GM12891 (cell line): ENCODE results near the gene KCNT1.

ENCODE experiments used
- DNase-seq: peaks from one replicate; pipeline ENCODE4 v3.0.0; 2011; ENCODE audit warnings: low spot score; ENCODE audit not compliant: insufficient read length
- FAIRE-seq: peaks from 2 replicates; lab custom pipeline; 2011; peaks lifted over from hg19 to GRCh38; lab: Jason Lieb, UNC
- PAX5 ChIP-seq: IDR thresholded peaks from 2 replicates; pipeline ENCODE4 v1.6.1; 2011; ENCODE audit warnings: low read length, moderate library complexity, mild to moderate bottlenecking; ENCODE audit not compliant: insufficient read depth, severe bottlenecking
- POLR2A ChIP-seq: IDR thresholded peaks from 2 replicates; pipeline ENCODE4 v1.6.1; 2011; ENCODE audit warnings: low read depth, low read length, control low read depth
- POLR2AphosphoS5 ChIP-seq: IDR thresholded peaks from 2 replicates; pipeline ENCODE4 v1.6.1; 2011; ENCODE audit warnings: low read depth, low read length, control low read depth
- POU2F2 ChIP-seq: IDR thresholded peaks from 2 replicates; pipeline ENCODE4 v1.6.1; 2011; ENCODE audit warnings: low read depth, mild to moderate bottlenecking, control low read depth, low read length, moderate library complexity
- SPI1 ChIP-seq: IDR thresholded peaks from 2 replicates; pipeline ENCODE4 v1.6.1; 2011; ENCODE audit warnings: low read depth, low read length, control low read depth
- TAF1 ChIP-seq: IDR thresholded peaks from 2 replicates; pipeline ENCODE4 v1.6.1; 2011; ENCODE audit warnings: low read depth, low read length, control low read depth

The KCNT1 gene

GRCh38 chr9:135803441-135803840 is 101.5 kb downstream of the KCNT1 start:
- no peak for TF ChIP-seq POLR2AphosphoS5
- no peak for TF ChIP-seq PAX5
- no peak for TF ChIP-seq POLR2A
- no peak for TF ChIP-seq SPI1
- TF ChIP-seq POU2F2: no peak
- FAIRE-seq (no peak), DNase-seq (no peak)

- TF ChIP-seq SPI1 (no peak), POU2F2 (no peak), TAF1 (no peak), POLR2AphosphoS5 (no peak), PAX5 (no peak), POLR2A (no peak)
- no peak for FAIRE-seq
- no peak for DNase-seq
Observed at GRCh38 chr9:135804581-135805421, 102.8 kb downstream of the KCNT1 start.

- TF ChIP-seq POLR2AphosphoS5: no peak
- no peak for TF ChIP-seq SPI1
- no peak for TF ChIP-seq PAX5
- no peak for TF ChIP-seq POU2F2
- TF ChIP-seq POLR2A: no peak
- TF ChIP-seq TAF1: no peak
- FAIRE-seq (no peak), DNase-seq (no peak)
Observed at GRCh38 chr9:135805422-135806022, 103.5 kb downstream of the KCNT1 start.

GRCh38 chr9:135809166-135809565 is 107.2 kb downstream of the KCNT1 start:
- DNase-seq (no peak), FAIRE-seq (no peak)
- no peak for TF ChIP-seq SPI1
- no peak for TF ChIP-seq TAF1
- no peak for TF ChIP-seq POLR2A
- no peak for TF ChIP-seq POLR2AphosphoS5
- TF ChIP-seq POU2F2: no peak
- no peak for TF ChIP-seq PAX5

GRCh38 chr9:135810806-135811575 is 109.0 kb downstream of the KCNT1 start:
- TF ChIP-seq POLR2A (no peak), POLR2AphosphoS5 (no peak), SPI1 (no peak), POU2F2 (no peak), PAX5 (no peak), TAF1 (no peak)
- no peak for FAIRE-seq
- no peak for DNase-seq

- FAIRE-seq (no peak), DNase-seq (no peak)
- TF ChIP-seq SPI1: no peak
Observed at GRCh38 chr9:135811801-135812200, 109.8 kb downstream of the KCNT1 start.

- TF ChIP-seq TAF1: no peak
- no peak for TF ChIP-seq POLR2AphosphoS5
- no peak for TF ChIP-seq POU2F2
- no peak for TF ChIP-seq SPI1
- no peak for TF ChIP-seq PAX5
- no peak for TF ChIP-seq POLR2A
- DNase-seq: no peak
- no peak for FAIRE-seq
Observed at GRCh38 chr9:135812961-135813360, 111.0 kb downstream of the KCNT1 start.

GRCh38 chr9:135813671-135814290 is 111.8 kb downstream of the KCNT1 start:
- no peak for DNase-seq

More at GRCh38 chr9:135813671-135814290, 111.8 kb downstream of the KCNT1 start:
- no peak for FAIRE-seq
- TF ChIP-seq PAX5 (no peak), POLR2A (no peak), SPI1 (no peak), POU2F2 (no peak), POLR2AphosphoS5 (no peak), TAF1 (no peak)
